GM21447 (cell line): ENCODE data around the gene ATXN8OS.
"Not testable (repeated sequence)": the region's sequence is repeated elsewhere in the genome, so short reads cannot be mapped to it uniquely, and the experiment has no call there.

ENCODE experiments used
- ATAC-seq: cut with Tn5 transposase; IDR thresholded peaks from one replicate; pipeline ENCODE4 v1.9.1; 2021; ENCODE audit not compliant: unreplicated experiment

The ATXN8OS gene

GRCh38 chr13:70107498-70108281, at the start of gene ATXN8OS:
TSS of gene ATXN8OS (plus strand) at chr13:70107826.
- no peak for ATAC-seq

GRCh38 chr13:70080012-70080411, 27.6 kb upstream of the ATXN8OS start:
- no peak for ATAC-seq

- ATAC-seq = no peak
Observed at GRCh38 chr13:70087247-70087646, 20.4 kb upstream of the ATXN8OS start.

GRCh38 chr13:70088926-70089325, 18.7 kb upstream of the ATXN8OS start:
- ATAC-seq = no peak

- ATAC-seq = no peak
Observed at GRCh38 chr13:70090036-70090723, 17.4 kb upstream of the ATXN8OS start.

- ATAC-seq = no peak
Observed at GRCh38 chr13:70098669-70099068, 9.0 kb upstream of the ATXN8OS start.

GRCh38 chr13:70104481-70104880, 3.1 kb upstream of the ATXN8OS start:
- ATAC-seq = no peak

GRCh38 chr13:70107125-70107497, 515 bp upstream of the ATXN8OS start:
- no peak for ATAC-seq

- no peak for ATAC-seq
Observed at GRCh38 chr13:70108356-70109105, 905 bp downstream of the ATXN8OS start, which contains the start of gene KLHL1. TSS of gene KLHL1 (minus strand) at chr13:70108452. CDS start at chr13:70107699, 753 bp downstream.

GRCh38 chr13:70117338-70117905, 9.8 kb downstream of the ATXN8OS start:
- ATAC-seq = no peak

GRCh38 chr13:70125693-70126092, 18.1 kb downstream of the ATXN8OS start:
- no peak for ATAC-seq

- ATAC-seq = no peak
Observed at GRCh38 chr13:70128098-70128497, 20.5 kb downstream of the ATXN8OS start.

GRCh38 chr13:70142658-70143057, 35.0 kb downstream of the ATXN8OS start:
- ATAC-seq = not testable (repeated sequence)

GRCh38 chr13:70162141-70162540, 54.5 kb downstream of the ATXN8OS start:
- no peak for ATAC-seq

- ATAC-seq = no peak
Observed at GRCh38 chr13:70170689-70171088, 63.1 kb downstream of the ATXN8OS start.

GRCh38 chr13:70171151-70171550, 63.5 kb downstream of the ATXN8OS start:
- ATAC-seq = no peak

GRCh38 chr13:70172946-70173597, 65.4 kb downstream of the ATXN8OS start:
- ATAC-seq = no peak

GRCh38 chr13:70173598-70173959, 66.0 kb downstream of the ATXN8OS start:
- no peak for ATAC-seq

GRCh38 chr13:70178346-70178745, 70.7 kb downstream of the ATXN8OS start:
- ATAC-seq = no peak
